HepG2 (cell line): Measurements from ENCODE around the gene KLHL3. TPM values are rescaled to one million over a fixed set of nuclear protein-coding genes. Genes with fewer than 3 reads are reported as not detected.

Source experiments
- ATAC-seq: fragments of 200-7000 bp; cut with Tn5 transposase; 3 replicates; pipeline ENCODE4 v1.9.1; 2020; ENCODE audit warnings: mild to moderate bottlenecking, moderate library complexity
- BruUV-seq: library from RNA; stranded (reverse); fragments of 400-500 nt; replicated peaks from 2 replicates; lab custom pipeline; 2021; lab: Mats Ljungman, UMichigan
- CTCF ChIA-PET: fragments of 300-600 bp; formaldehyde crosslinking; extraction: SDS; loops from one replicate; lab custom pipeline; 2021; ENCODE audit warnings: low total read pairs, inconsistent platforms, low intra/inter-chr PET ratio; lab: Yijun Ruan, JAX
- POLR2A ChIA-PET: fragments of 350-600 bp; sonication (Branson Sonifier 250); formaldehyde crosslinking; loops from one replicate; lab custom pipeline; 2020; ENCODE audit warnings: antibody characterized with exemption, inconsistent platforms; lab: Yijun Ruan, JAX
- DNase-seq: peaks from one replicate; pipeline ENCODE4 v3.0.0-alpha.2; 2015; ENCODE audit warnings: low spot score
- FAIRE-seq: peaks from 3 replicates; lab custom pipeline; 2011; peaks lifted over from hg19 to GRCh38; lab: Jason Lieb, UNC
- H2AFZ ChIP-seq: one replicate; pipeline ENCODE4 v1.6.1; 2011; ENCODE audit warnings: low read length, inconsistent platforms
- H3K27ac ChIP-seq: fragments of 300-600 bp; 3 replicates; pipeline ENCODE4 v1.8.0; 2011; ENCODE audit warnings: mixed run types, mild to moderate bottlenecking, mixed read lengths, low read length, inconsistent platforms; ENCODE audit not compliant: insufficient read depth; ENCODE audit errors: extremely low read length
- H3K27me3 ChIP-seq, 2 experiments: fragments of 200-600 bp in 1 of 2; 2 replicates in 1 of 2; 3 replicates in 1 of 2; pipeline versions ENCODE4 v1.6.0 to v1.8.0; 2011; ENCODE audit warnings: low read length in 2 of 2, mild to moderate bottlenecking in 2 of 2, moderate library complexity in 2 of 2, inconsistent platforms in 1 of 2; ENCODE audit not compliant: insufficient read depth in 2 of 2, control insufficient read depth in 1 of 2
- H3K36me3 ChIP-seq, 2 experiments: fragments of 200-600 bp in 1 of 2; replicated peaks in 1 of 2; 2 replicates in 1 of 2; 3 replicates in 1 of 2; pipeline versions ENCODE4 v1.5.1 to v1.8.0; 2011; ENCODE audit warnings: low read length in 2 of 2, inconsistent platforms in 1 of 2; ENCODE audit not compliant: insufficient read depth in 2 of 2, control insufficient read depth in 1 of 2
- H3K4me1 ChIP-seq: 2 replicates; pipeline ENCODE4 v1.5.1; 2012; ENCODE audit warnings: low read length, inconsistent platforms; ENCODE audit not compliant: insufficient read depth
- H3K4me2 ChIP-seq: 2 replicates; pipeline ENCODE4 v1.6.0; 2011; ENCODE audit warnings: low read depth, low read length, inconsistent platforms
- H3K4me3 ChIP-seq, 3 experiments: fragments of 200-600 bp in 1 of 3; sonication (generic), shearing (Covaris generic) in 1 of 3; replicated peaks in 1 of 3; 2 replicates each; pipeline ENCODE4 v1.5.1; 2011 to 2016; ENCODE audit warnings: low read length in 3 of 3, inconsistent platforms in 2 of 3, low read depth in 2 of 3, mild to moderate bottlenecking in 2 of 3, control low read depth in 1 of 3, mixed read lengths in 1 of 3; ENCODE audit not compliant: insufficient read depth in 1 of 3
- H3K79me2 ChIP-seq: one replicate; pipeline ENCODE4 v1.6.1; 2011; ENCODE audit warnings: low read length, inconsistent platforms; ENCODE audit not compliant: insufficient read depth
- H3K9ac ChIP-seq: 2 replicates; pipeline ENCODE4 v1.6.0; 2011; ENCODE audit warnings: mild to moderate bottlenecking, low read depth, low read length, inconsistent platforms; ENCODE audit not compliant: insufficient read depth
- H3K9me3 ChIP-seq: 2 replicates; pipeline ENCODE4 v1.5.1; 2012; ENCODE audit warnings: mild to moderate bottlenecking, low read length
- H4K20me1 ChIP-seq: 2 replicates; pipeline ENCODE4 v1.6.0; 2011; ENCODE audit warnings: inconsistent platforms, mild to moderate bottlenecking, low read length, moderate library complexity; ENCODE audit not compliant: insufficient read depth
- CBX2 ChIP-seq, 2 experiments: fragments of 200-600 bp in 1 of 2; sonication (generic); formaldehyde crosslinking in 1 of 2; IDR thresholded peaks; 2 replicates each; pipeline versions ENCODE4 v1.7.0 to v1.8.1; 2018 to 2022; ENCODE audit warnings: low read depth in 2 of 2, low read length in 1 of 2, mild to moderate bottlenecking in 1 of 2, missing genetic modification reagents in 1 of 2
- KMT2B ChIP-seq: IDR thresholded peaks from 2 replicates; pipeline ENCODE4 v1.6.1; 2016; ENCODE audit warnings: missing genetic modification reagents, missing compliant biosample characterization
- NCOA1 ChIP-seq: sonication (generic); formaldehyde crosslinking; IDR thresholded peaks from 2 replicates; pipeline ENCODE4 v1.9.0; 2021; ENCODE audit warnings: missing genetic modification reagents
- NR2F6 ChIP-seq, 2 experiments: IDR thresholded peaks; 2 replicates each; pipeline ENCODE4 v1.6.1; 2016; ENCODE audit warnings: antibody characterized with exemption in 1 of 2, mild to moderate bottlenecking in 1 of 2
- SOX13 ChIP-seq, 3 experiments: fragments of 450-650 bp in 1 of 3; sonication (generic) in 1 of 3; formaldehyde crosslinking in 1 of 3; IDR thresholded peaks in 2 of 3; conservative IDR thresholded peaks in 1 of 3; 2 replicates each; pipeline versions ENCODE4 v1.5.0 to v1.6.1; 2016 to 2020; ENCODE audit warnings: antibody characterized with exemption in 1 of 3, mild to moderate bottlenecking in 1 of 3, missing compliant biosample characterization in 1 of 3, missing genetic modification reagents in 1 of 3, moderate library complexity in 1 of 3
- SP4 ChIP-seq: sonication (generic); formaldehyde crosslinking; IDR thresholded peaks from 2 replicates; pipeline ENCODE4 v1.8.1; 2023; ENCODE audit warnings: mild to moderate bottlenecking, missing genetic modification reagents
- ZBTB8A ChIP-seq: sonication (generic); formaldehyde crosslinking; IDR thresholded peaks from 2 replicates; pipeline ENCODE4 v1.4.0; 2020; ENCODE audit warnings: mild to moderate bottlenecking, low read depth, missing genetic modification reagents, borderline replicate concordance
- ZNF484 ChIP-seq: sonication (generic); formaldehyde crosslinking; IDR thresholded peaks from 2 replicates; pipeline ENCODE4 v1.5.1; 2020; ENCODE audit warnings: mild to moderate bottlenecking, low read depth, missing genetic modification reagents, borderline replicate concordance
- ZNF549 ChIP-seq: sonication (generic); formaldehyde crosslinking; IDR thresholded peaks from 2 replicates; pipeline ENCODE4 v1.5.0; 2020; ENCODE audit warnings: missing genetic modification reagents
- ZNF703 ChIP-seq: sonication (generic); formaldehyde crosslinking; IDR thresholded peaks from 2 replicates; pipeline ENCODE4 v1.5.1; 2020; ENCODE audit warnings: missing genetic modification reagents, mild to moderate bottlenecking, moderate library complexity, borderline replicate concordance
- ZSCAN25 ChIP-seq: sonication (generic); formaldehyde crosslinking; IDR thresholded peaks from 2 replicates; pipeline ENCODE4 v1.8.0; 2022; ENCODE audit warnings: mild to moderate bottlenecking, missing genetic modification reagents
- WGBS: methylation state at CpG from one replicate; pipeline ENCODE4 v1.1.6; 2017; ENCODE audit warnings: low lambda C conversion rate; 5-methylcytosine and 5-hydroxymethylcytosine counted together
- in situ Hi-C: cut with HindIII; loops from 2 replicates; pipeline ENCODE4 v1.10.0; 2017; ENCODE audit warnings: low pct_unique_long_range_greater_than_20kb; ENCODE audit not compliant: extremely low pct_ligation_motif_present
- intact Hi-C: fragments of 100-400 bp; cut with micrococcal nuclease; formaldehyde crosslinking; loops from one replicate; pipeline ENCODE4 v1.10.0; 2022; ENCODE audit not compliant: unreplicated experiment
- polyA plus RNA-seq, 8 experiments: library from polyadenylated mRNA; depleted of rRNA in 3 of 8; stranded (reverse) in 7 of 8; unstranded in 1 of 8; fragments of >200 nt; fragmentation: Illumina TruSeq in 4 of 8; extraction: Trizol in 4 of 8; gene quantifications; 2 replicates each; pipeline versions ENCODE4 v1.2.1 to v1.2.3, GENCODE V29; 2011 to 2016; ENCODE audit warnings: low read depth in 4 of 8, missing spikeins in 1 of 8, mixed read lengths in 1 of 8; ENCODE audit not compliant: insufficient read depth in 1 of 8
- total RNA-seq, 5 experiments: library from RNA; depleted of rRNA; stranded (reverse); fragments of >200 nt; fragmentation: Illumina TruSeq; extraction: Trizol; gene quantifications; 2 replicates each; pipeline ENCODE4 v1.2.3, GENCODE V29; 2016; ENCODE audit warnings: low read depth in 1 of 5
- TF ChIP-seq, protein P1 (sequence below): sonication (generic); formaldehyde crosslinking; IDR thresholded peaks from 2 replicates; pipeline ENCODE4 v1.4.0; 2020; ENCODE audit warnings: missing genetic modification reagents
- TF ChIP-seq, protein P2 (sequence below): sonication (generic); formaldehyde crosslinking; conservative IDR thresholded peaks from 2 replicates; pipeline ENCODE4 v1.5.0; 2020; ENCODE audit warnings: missing genetic modification reagents
- TF ChIP-seq, protein P3 (sequence below): fragments of 450-650 bp; IDR thresholded peaks from 2 replicates; pipeline ENCODE4 v1.6.1; 2017
- TF ChIP-seq, protein P4 (sequence below): sonication (generic); formaldehyde crosslinking; IDR thresholded peaks from 2 replicates; pipeline ENCODE4 v1.5.0; 2020; ENCODE audit warnings: mild to moderate bottlenecking, missing genetic modification reagents

The KLHL3 gene
- total and polyA plus RNA-seq, 2 of the 13 experiments (the other 11 are each of a cell fraction or from before 2014, with no cell fraction given): 0.02 to 0.08 TPM

DNA sequence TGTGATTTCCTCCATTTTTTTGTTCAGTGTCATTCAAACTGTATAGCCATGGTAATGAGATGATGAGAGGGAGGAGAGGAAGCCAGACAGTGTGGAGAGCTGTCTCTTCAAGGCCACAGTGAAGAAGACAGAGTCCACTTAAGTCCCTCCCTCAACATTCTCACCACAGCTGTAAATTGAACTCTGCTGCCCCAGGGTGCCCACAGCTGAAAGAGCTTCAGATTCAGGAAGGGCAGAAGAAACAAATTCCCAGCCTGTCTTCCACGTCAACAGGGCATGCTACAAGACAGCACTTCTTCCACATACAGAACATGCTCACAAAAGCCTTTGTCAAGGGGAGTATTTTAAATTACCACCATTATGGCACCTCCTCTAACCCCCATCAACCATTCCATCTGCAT lies 100.4 kb downstream of the KLHL3 start (continued):
- no peak for TF ChIP-seq ZBTB8A (CRISPR knock-in tag)
- TF ChIP-seq, protein P1, sequence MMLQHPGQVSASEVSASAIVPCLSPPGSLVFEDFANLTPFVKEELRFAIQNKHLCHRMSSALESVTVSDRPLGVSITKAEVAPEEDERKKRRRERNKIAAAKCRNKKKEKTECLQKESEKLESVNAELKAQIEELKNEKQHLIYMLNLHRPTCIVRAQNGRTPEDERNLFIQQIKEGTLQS (CRISPR knock-in tag): no peak
- TF ChIP-seq CBX2 (IDR thresholded peaks at IDR 0.05; ENCODE audit: low read depth, low read length): no peak
- no peak for TF ChIP-seq CBX2 (CRISPR knock-in tag; IDR thresholded peaks at IDR 0.05; ENCODE audit: low read depth)
- no peak for TF ChIP-seq KMT2B
- no peak for TF ChIP-seq ZNF484
- TF ChIP-seq, protein P2, sequence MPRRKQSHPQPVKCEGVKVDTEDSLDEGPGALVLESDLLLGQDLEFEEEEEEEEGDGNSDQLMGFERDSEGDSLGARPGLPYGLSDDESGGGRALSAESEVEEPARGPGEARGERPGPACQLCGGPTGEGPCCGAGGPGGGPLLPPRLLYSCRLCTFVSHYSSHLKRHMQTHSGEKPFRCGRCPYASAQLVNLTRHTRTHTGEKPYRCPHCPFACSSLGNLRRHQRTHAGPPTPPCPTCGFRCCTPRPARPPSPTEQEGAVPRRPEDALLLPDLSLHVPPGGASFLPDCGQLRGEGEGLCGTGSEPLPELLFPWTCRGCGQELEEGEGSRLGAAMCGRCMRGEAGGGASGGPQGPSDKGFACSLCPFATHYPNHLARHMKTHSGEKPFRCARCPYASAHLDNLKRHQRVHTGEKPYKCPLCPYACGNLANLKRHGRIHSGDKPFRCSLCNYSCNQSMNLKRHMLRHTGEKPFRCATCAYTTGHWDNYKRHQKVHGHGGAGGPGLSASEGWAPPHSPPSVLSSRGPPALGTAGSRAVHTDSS (CRISPR knock-in tag): no peak

DNA sequence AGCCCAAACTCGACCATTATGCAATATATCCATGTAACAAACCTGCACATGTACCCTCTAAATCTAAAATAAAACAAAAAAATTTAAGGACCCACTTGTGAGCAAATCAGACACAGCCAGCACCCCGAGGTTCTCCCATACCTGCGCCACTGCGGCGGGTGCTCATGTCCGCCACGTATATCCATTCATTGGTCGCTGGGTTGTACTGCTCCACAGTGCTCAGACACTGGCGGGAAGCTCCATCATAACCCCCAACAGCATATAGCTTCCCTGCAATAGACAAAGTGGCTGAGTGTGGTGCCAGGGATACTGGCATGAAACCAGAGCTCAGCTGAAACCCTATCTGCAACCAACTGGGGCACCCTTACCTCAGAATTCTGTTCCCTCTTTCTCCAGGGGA lies 102.0 kb downstream of the KLHL3 start:
- no peaks in the 10 kb centered on the region for H3K27me3 ChIP-seq
- H3K9me3 ChIP-seq: no peaks in the 10 kb centered on the region
- ChIA-PET CTCF (no interaction called here), POLR2A (no interaction called here)
- intact Hi-C loops (no loop called here), in situ Hi-C loops (loop anchor here (10.0 kb wide), 1 partner anchor 431 kb away; no protein-coding TSS in a partner anchor)
- H3K4me2 ChIP-seq: no peak overlapping the region
- no peak for FAIRE-seq
- H2AFZ ChIP-seq: no peak overlapping the region
- no peaks in the 10 kb centered on the region for H3K36me3 ChIP-seq
- no peak for TF ChIP-seq NCOA1 (CRISPR knock-in tag)
- no peak for TF ChIP-seq NR2F6 (IDR thresholded peaks at IDR 0.05)
- no peak for TF ChIP-seq NR2F6 (CRISPR knock-in tag; IDR thresholded peaks at IDR 0.05)
- no peak for TF ChIP-seq ZSCAN25
- no peak for TF ChIP-seq SOX13 (IDR thresholded peaks at IDR 0.05)
- no peak for TF ChIP-seq SOX13 (CRISPR knock-in tag; conservative IDR thresholded peaks at IDR 0.05 in 1 of 2, IDR thresholded peaks at IDR 0.05 in 1 of 2)
- no peak for TF ChIP-seq SP4 (CRISPR knock-in tag)
- TF ChIP-seq, protein P3, sequence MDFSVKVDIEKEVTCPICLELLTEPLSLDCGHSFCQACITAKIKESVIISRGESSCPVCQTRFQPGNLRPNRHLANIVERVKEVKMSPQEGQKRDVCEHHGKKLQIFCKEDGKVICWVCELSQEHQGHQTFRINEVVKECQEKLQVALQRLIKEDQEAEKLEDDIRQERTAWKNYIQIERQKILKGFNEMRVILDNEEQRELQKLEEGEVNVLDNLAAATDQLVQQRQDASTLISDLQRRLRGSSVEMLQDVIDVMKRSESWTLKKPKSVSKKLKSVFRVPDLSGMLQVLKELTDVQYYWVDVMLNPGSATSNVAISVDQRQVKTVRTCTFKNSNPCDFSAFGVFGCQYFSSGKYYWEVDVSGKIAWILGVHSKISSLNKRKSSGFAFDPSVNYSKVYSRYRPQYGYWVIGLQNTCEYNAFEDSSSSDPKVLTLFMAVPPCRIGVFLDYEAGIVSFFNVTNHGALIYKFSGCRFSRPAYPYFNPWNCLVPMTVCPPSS: no peak
- no peak for TF ChIP-seq ZNF549 (CRISPR knock-in tag)
- TF ChIP-seq, protein P4, sequence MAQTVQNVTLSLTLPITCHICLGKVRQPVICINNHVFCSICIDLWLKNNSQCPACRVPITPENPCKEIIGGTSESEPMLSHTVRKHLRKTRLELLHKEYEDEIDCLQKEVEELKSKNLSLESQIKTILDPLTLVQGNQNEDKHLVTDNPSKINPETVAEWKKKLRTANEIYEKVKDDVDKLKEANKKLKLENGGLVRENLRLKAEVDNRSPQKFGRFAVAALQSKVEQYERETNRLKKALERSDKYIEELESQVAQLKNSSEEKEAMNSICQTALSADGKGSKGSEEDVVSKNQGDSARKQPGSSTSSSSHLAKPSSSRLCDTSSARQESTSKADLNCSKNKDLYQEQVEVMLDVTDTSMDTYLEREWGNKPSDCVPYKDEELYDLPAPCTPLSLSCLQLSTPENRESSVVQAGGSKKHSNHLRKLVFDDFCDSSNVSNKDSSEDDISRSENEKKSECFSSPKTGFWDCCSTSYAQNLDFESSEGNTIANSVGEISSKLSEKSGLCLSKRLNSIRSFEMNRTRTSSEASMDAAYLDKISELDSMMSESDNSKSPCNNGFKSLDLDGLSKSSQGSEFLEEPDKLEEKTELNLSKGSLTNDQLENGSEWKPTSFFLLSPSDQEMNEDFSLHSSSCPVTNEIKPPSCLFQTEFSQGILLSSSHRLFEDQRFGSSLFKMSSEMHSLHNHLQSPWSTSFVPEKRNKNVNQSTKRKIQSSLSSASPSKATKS (CRISPR knock-in tag): no peak
- no peak for TF ChIP-seq ZNF703 (CRISPR knock-in tag)
- H3K4me3 ChIP-seq: no peak overlapping the region
- H3K27ac ChIP-seq: no peak overlapping the region
- H3K79me2 ChIP-seq: no peaks in the 10 kb centered on the region
- no peak overlapping the region for H3K9ac ChIP-seq
- H3K4me1 ChIP-seq: peaks cover 6% of the 10 kb centered on the region; the same call in 1 of the 2 replicates
- H4K20me1 ChIP-seq: no peaks in the 10 kb centered on the region
- BruUV-seq: no TSS peak
- ATAC-seq: no peak
- DNase-seq: no peak
- 78% methylated on average over 9 of the region's 9 CpGs for WGBS
